ENCODE results near the gene NAA16. TPM values are rescaled to one million over a fixed set of nuclear protein-coding genes. Genes with fewer than 3 reads are reported as not detected.

The NAA16 gene
- total RNA-seq, 1 donor from 2014 or later: 22.8 TPM

DNA sequence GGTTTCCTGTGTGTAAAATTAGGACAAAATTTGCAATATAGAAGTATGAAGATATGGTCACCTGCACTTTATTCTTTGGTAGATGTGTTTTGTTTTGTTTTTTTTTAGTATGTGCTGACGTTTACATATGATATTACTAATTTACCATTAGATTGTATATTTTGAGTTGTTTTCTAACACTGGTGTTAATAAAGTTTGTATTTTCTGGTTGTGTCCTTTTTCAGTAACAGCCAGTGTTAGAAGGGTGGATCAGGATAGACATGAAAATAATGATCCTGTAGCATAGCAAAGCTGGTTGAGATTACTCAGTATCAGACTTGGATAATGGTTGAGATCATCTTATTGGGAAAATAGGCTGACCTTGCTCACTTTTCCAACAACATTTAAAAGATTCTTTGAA lies 6.2 kb downstream of the NAA16 start:
- Mint-ChIP-seq H3K4me1 (ENCODE audit: unreplicated experiment) (peaks cover 31% of the 10 kb centered on the region), H3K4me3 (ENCODE audit: unreplicated experiment) (no peak overlapping the region), H3K27ac (ENCODE audit: unreplicated experiment) (no peak overlapping the region), H3K9me3 (ENCODE audit: unreplicated experiment) (no peaks in the 10 kb centered on the region), H3K27me3 (ENCODE audit: unreplicated experiment) (no peaks in the 10 kb centered on the region), H3K36me3 (ENCODE audit: unreplicated experiment) (peaks cover 10% of the 10 kb centered on the region)
- DNase-seq (ENCODE audit: extremely low spot score, unreplicated experiment): no peak
- TF ChIP-seq, protein P1, sequence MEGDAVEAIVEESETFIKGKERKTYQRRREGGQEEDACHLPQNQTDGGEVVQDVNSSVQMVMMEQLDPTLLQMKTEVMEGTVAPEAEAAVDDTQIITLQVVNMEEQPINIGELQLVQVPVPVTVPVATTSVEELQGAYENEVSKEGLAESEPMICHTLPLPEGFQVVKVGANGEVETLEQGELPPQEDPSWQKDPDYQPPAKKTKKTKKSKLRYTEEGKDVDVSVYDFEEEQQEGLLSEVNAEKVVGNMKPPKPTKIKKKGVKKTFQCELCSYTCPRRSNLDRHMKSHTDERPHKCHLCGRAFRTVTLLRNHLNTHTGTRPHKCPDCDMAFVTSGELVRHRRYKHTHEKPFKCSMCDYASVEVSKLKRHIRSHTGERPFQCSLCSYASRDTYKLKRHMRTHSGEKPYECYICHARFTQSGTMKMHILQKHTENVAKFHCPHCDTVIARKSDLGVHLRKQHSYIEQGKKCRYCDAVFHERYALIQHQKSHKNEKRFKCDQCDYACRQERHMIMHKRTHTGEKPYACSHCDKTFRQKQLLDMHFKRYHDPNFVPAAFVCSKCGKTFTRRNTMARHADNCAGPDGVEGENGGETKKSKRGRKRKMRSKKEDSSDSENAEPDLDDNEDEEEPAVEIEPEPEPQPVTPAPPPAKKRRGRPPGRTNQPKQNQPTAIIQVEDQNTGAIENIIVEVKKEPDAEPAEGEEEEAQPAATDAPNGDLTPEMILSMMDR (IDR thresholded peaks at IDR 0.05): no peak

DNA sequence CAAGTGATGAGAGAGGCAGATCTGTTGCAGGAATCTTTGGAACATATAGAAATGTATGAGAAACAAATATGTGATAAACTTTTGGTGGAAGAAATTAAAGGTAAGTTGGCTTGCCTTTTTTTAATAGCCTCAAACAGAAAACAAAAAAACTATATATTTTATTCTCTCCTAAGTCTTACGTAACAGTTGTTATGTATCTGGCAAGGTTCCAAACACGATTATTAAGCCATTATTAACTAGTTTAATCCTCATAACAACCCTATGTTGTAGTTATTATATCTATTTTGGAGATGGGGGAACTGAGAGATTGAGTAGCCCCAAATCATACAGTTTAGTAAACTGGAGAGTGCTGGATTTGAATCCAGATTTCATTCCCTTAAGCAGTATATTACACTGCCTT lies 14.7 kb downstream of the NAA16 start:
- Mint-ChIP-seq H3K36me3 (ENCODE audit: unreplicated experiment) (peaks cover 31% of the 10 kb centered on the region), H3K27ac (ENCODE audit: unreplicated experiment) (no peak overlapping the region), H3K4me1 (ENCODE audit: unreplicated experiment) (peaks cover 9% of the 10 kb centered on the region), H3K27me3 (ENCODE audit: unreplicated experiment) (no peaks in the 10 kb centered on the region), H3K9me3 (ENCODE audit: unreplicated experiment) (no peaks in the 10 kb centered on the region), H3K4me3 (ENCODE audit: unreplicated experiment) (no peak overlapping the region)
- DNase-seq (ENCODE audit: extremely low spot score, unreplicated experiment): no peak
- TF ChIP-seq, protein P1 (IDR thresholded peaks at IDR 0.05): no peak

DNA sequence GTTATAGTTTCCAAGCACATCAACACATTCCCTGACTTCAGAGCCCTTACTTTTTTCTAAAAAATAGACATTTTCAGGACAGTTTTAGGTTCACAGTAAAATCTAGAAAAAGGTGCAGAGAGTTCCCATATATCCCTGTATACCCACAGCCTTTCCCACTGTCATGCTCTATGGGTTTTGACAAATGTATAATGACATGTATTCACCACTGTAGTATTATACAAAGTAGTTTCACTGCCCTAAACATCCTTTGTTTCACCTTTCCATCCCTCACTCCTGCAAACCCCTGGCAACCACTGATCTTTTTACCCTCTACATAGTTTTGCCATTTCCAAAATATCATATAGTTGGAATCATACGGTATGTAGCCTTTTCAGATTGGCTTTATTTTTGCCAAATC lies 15.6 kb downstream of the NAA16 start:
- DNase-seq (ENCODE audit: extremely low spot score, unreplicated experiment): no peak
- H3K27ac Mint-ChIP-seq (ENCODE audit: unreplicated experiment): no peak overlapping the region
- peaks cover 11% of the 10 kb centered on the region for H3K4me1 Mint-ChIP-seq (ENCODE audit: unreplicated experiment)
- TF ChIP-seq, protein P1 (IDR thresholded peaks at IDR 0.05): no peak
- H3K27me3 Mint-ChIP-seq (ENCODE audit: unreplicated experiment): no peaks in the 10 kb centered on the region
- H3K9me3 Mint-ChIP-seq (ENCODE audit: unreplicated experiment): no peaks in the 10 kb centered on the region
- H3K4me3 Mint-ChIP-seq (ENCODE audit: unreplicated experiment): no peak overlapping the region
- peaks cover 30% of the 10 kb centered on the region for H3K36me3 Mint-ChIP-seq (ENCODE audit: unreplicated experiment)

DNA sequence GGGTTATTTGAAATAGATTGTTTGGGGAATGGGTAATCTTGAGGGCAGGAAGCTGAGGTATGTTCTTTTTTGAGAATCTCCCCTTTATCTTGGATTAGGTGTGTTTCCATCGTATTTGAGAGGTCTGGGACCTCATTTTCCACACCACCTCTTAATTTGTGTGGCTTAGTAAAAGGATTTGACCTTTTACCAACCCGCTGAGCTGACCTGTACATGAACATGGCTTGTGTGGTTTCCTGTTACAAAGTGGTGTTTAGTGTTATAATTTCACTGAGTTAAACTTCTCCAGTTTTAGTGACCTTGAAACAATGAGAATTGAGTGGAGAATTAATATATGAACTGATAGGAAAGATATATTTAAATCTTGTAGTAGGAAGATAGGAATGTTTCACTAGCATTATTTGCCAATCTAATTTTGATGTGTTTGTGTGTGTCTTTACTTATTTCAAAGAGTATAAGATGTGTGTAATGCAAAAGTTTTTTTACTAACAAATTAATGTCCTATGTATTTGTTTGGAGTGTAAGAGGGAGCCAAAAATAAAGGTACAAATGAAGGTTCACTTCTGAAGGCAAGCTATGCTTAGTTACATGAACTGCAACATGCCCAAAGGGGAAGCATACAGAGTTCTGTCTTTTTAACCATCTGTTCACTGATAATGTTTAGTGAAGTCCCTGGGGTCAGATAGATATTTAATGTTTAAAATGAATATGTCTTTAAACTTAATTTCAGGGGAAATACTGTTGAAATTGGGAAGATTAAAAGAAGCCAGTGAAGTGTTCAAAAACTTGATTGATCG lies 17.1 kb downstream of the NAA16 start:
- peaks cover 11% of the 10 kb centered on the region for H3K4me1 Mint-ChIP-seq (ENCODE audit: unreplicated experiment)
- H3K36me3 Mint-ChIP-seq (ENCODE audit: unreplicated experiment): peaks cover 21% of the 10 kb centered on the region
- TF ChIP-seq, protein P1 (IDR thresholded peaks at IDR 0.05): no peak
- no peaks in the 10 kb centered on the region for H3K9me3 Mint-ChIP-seq (ENCODE audit: unreplicated experiment)
- no peaks in the 10 kb centered on the region for H3K27me3 Mint-ChIP-seq (ENCODE audit: unreplicated experiment)
- no peak for DNase-seq (ENCODE audit: extremely low spot score, unreplicated experiment)
- no peak overlapping the region for H3K27ac Mint-ChIP-seq (ENCODE audit: unreplicated experiment)
- no peak overlapping the region for H3K4me3 Mint-ChIP-seq (ENCODE audit: unreplicated experiment)

DNA sequence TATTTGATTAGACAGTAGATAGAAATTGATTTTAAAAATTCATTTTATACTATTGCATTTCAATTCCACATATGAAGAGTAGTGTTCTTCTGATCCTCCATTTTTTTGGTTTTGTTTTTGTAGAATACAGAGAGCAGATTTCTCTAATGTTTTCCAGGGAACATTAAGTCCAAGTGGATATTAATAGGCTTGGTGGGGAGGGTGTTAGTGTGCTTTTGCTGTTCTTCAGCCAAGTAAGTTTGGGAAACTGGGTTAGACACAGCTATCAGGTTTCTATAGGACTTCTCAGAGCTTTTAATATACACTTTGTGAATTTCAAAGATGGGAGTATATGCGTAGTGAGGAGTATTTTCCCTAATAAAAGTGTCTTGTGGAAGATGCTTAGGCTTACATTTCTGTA lies 21.8 kb downstream of the NAA16 start:
- H3K4me3 Mint-ChIP-seq (ENCODE audit: unreplicated experiment): no peak overlapping the region
- H3K36me3 Mint-ChIP-seq (ENCODE audit: unreplicated experiment): peaks cover 13% of the 10 kb centered on the region
- H3K4me1 Mint-ChIP-seq (ENCODE audit: unreplicated experiment): peaks cover 10% of the 10 kb centered on the region
- H3K9me3 Mint-ChIP-seq (ENCODE audit: unreplicated experiment): no peaks in the 10 kb centered on the region
- no peaks in the 10 kb centered on the region for H3K27me3 Mint-ChIP-seq (ENCODE audit: unreplicated experiment)
- TF ChIP-seq, protein P1 (IDR thresholded peaks at IDR 0.05): no peak
- no peak for DNase-seq (ENCODE audit: extremely low spot score, unreplicated experiment)
- no peak overlapping the region for H3K27ac Mint-ChIP-seq (ENCODE audit: unreplicated experiment)
